ENCODE measurements around the gene FSTL4. TPM values are rescaled to one million over a fixed set of nuclear protein-coding genes. Genes with fewer than 3 reads are reported as not detected.

FSTL4 gene
- total RNA-seq, 1 experiment from 2014 or later = 0.12 TPM

DNA sequence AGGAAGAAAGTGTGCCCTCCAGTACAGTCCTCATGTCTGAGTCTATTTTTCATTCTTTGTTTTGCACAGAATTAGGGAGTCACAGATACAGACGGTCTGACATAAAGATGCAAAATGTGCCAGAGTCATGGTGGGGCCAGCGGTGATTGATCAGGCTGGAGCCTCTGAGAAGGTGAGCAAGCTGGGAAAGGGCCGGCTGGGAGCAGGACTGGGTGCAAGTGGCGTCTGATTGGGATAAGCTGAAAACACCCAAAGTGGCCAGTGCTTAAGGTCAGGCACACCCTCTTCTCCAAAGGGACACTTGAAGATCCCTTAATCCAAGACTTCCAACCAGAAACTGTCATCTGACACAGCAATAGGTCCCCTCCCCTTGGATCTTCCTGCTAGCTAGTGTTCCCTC lies 32.6 kb downstream of the FSTL4 start:
- TF ChIP-seq, protein P1, sequence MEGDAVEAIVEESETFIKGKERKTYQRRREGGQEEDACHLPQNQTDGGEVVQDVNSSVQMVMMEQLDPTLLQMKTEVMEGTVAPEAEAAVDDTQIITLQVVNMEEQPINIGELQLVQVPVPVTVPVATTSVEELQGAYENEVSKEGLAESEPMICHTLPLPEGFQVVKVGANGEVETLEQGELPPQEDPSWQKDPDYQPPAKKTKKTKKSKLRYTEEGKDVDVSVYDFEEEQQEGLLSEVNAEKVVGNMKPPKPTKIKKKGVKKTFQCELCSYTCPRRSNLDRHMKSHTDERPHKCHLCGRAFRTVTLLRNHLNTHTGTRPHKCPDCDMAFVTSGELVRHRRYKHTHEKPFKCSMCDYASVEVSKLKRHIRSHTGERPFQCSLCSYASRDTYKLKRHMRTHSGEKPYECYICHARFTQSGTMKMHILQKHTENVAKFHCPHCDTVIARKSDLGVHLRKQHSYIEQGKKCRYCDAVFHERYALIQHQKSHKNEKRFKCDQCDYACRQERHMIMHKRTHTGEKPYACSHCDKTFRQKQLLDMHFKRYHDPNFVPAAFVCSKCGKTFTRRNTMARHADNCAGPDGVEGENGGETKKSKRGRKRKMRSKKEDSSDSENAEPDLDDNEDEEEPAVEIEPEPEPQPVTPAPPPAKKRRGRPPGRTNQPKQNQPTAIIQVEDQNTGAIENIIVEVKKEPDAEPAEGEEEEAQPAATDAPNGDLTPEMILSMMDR (IDR thresholded peaks at IDR 0.05; ENCODE audit: unreplicated experiment) = no peak
- H3K9me3 Mint-ChIP-seq (ENCODE audit: unreplicated experiment) = peaks cover 5% of the 10 kb centered on the region
- H3K4me3 Mint-ChIP-seq (ENCODE audit: unreplicated experiment) = no peak overlapping the region
- POLR2A ChIA-PET = interaction anchor here (0.5 to 0.7 kb wide), 2 partner anchors 103 to 128 kb away, joined by 3 to 4 read pairs; no protein-coding TSS in a partner anchor
- CTCF ChIA-PET = interaction anchor here (1.2 to 1.3 kb wide), 2 partner anchors 27 to 289 kb away, joined by 3 to 6 read pairs; no protein-coding TSS in a partner anchor
- intact Hi-C loops (cut with micrococcal nuclease) = no loop called here
- peaks cover 80% of the 10 kb centered on the region for H3K27me3 Mint-ChIP-seq (ENCODE audit: insufficient read depth, unreplicated experiment)
- BruUV-seq (replicated peaks) = no TSS peak
- H3K4me1 Mint-ChIP-seq (ENCODE audit: insufficient read depth, unreplicated experiment) = no peaks in the 10 kb centered on the region
- no peak overlapping the region for H3K27ac Mint-ChIP-seq (ENCODE audit: low read depth, unreplicated experiment)
- H3K36me3 Mint-ChIP-seq (ENCODE audit: insufficient read depth, unreplicated experiment) = no peaks in the 10 kb centered on the region
- DNase-seq (ENCODE audit: unreplicated experiment) = no peak

DNA sequence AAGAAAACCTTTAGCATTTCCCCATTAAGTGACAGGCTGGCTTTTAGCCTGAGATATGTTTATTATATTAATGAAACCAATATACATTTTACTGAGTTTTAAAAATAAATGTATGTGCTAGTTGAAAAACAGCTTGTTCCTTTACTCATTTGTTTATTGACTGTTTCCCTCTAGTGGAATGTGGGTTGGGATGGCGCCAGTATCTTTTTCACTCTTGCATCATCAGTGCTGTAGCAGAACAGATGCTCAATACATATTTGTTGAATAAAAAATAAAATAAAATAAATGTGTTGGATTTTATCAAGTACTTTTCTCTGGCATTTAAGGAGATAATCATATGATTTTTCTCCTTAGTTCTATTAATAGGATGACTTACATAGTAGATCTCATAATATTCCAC lies 43.0 kb downstream of the FSTL4 start:
- ChIA-PET POLR2A (interaction anchor here (1.3 kb wide), 1 partner anchor 12 kb away, joined by 4 read pairs; no protein-coding TSS in a partner anchor), CTCF (interaction anchor here (0.6 to 2.0 kb wide), 7 partner anchors 10 to 1898 kb away, joined by 3 to 7 read pairs (median 4); no protein-coding TSS in a partner anchor)
- TF ChIP-seq, protein P1 (IDR thresholded peaks at IDR 0.05; ENCODE audit: unreplicated experiment) = no peak
- Mint-ChIP-seq H3K36me3 (ENCODE audit: insufficient read depth, unreplicated experiment) (no peaks in the 10 kb centered on the region), H3K4me3 (ENCODE audit: unreplicated experiment) (no peak overlapping the region), H3K27ac (ENCODE audit: low read depth, unreplicated experiment) (no peak overlapping the region), H3K4me1 (ENCODE audit: insufficient read depth, unreplicated experiment) (no peaks in the 10 kb centered on the region), H3K27me3 (ENCODE audit: insufficient read depth, unreplicated experiment) (peaks cover 86% of the 10 kb centered on the region), H3K9me3 (ENCODE audit: unreplicated experiment) (peaks cover 16% of the 10 kb centered on the region)
- BruUV-seq (replicated peaks) = no TSS peak
- DNase-seq (ENCODE audit: unreplicated experiment) = peak; percentile 47
- intact Hi-C loops (cut with micrococcal nuclease) = no loop called here

DNA sequence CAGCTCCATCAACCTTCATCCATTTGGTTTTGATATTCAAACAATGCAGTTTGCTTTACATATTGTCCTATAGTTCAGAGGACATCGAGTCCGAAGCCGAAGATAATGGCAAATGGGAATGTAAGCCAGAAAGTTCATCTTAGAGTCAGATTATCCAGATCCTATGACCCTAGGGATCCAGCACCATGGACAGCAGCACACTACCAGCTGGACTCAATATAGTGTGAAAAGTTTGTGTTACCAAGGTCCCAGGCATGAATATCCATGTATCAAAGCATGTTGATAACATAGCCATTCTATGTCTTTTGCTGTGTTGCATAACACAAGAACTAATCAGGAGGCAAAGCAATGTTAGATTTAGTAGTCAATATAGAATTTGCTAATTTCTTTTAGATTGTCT lies 46.3 kb downstream of the FSTL4 start:
- peaks cover 81% of the 10 kb centered on the region for H3K27me3 Mint-ChIP-seq (ENCODE audit: insufficient read depth, unreplicated experiment)
- intact Hi-C loops (cut with micrococcal nuclease) = no loop called here
- no peaks in the 10 kb centered on the region for H3K9me3 Mint-ChIP-seq (ENCODE audit: unreplicated experiment)
- no TSS peak for BruUV-seq (replicated peaks)
- H3K27ac Mint-ChIP-seq (ENCODE audit: low read depth, unreplicated experiment) = no peak overlapping the region
- H3K4me3 Mint-ChIP-seq (ENCODE audit: unreplicated experiment) = no peak overlapping the region
- ChIA-PET CTCF (interaction anchor here (0.5 kb wide), 1 partner anchor 389 kb away, joined by 5 read pairs; no protein-coding TSS in a partner anchor), POLR2A (no interaction called here)
- H3K4me1 Mint-ChIP-seq (ENCODE audit: insufficient read depth, unreplicated experiment) = no peaks in the 10 kb centered on the region
- H3K36me3 Mint-ChIP-seq (ENCODE audit: insufficient read depth, unreplicated experiment) = no peaks in the 10 kb centered on the region
- peak; percentile 72 for DNase-seq (ENCODE audit: unreplicated experiment)
- TF ChIP-seq, protein P1 (IDR thresholded peaks at IDR 0.05; ENCODE audit: unreplicated experiment) = no peak

DNA sequence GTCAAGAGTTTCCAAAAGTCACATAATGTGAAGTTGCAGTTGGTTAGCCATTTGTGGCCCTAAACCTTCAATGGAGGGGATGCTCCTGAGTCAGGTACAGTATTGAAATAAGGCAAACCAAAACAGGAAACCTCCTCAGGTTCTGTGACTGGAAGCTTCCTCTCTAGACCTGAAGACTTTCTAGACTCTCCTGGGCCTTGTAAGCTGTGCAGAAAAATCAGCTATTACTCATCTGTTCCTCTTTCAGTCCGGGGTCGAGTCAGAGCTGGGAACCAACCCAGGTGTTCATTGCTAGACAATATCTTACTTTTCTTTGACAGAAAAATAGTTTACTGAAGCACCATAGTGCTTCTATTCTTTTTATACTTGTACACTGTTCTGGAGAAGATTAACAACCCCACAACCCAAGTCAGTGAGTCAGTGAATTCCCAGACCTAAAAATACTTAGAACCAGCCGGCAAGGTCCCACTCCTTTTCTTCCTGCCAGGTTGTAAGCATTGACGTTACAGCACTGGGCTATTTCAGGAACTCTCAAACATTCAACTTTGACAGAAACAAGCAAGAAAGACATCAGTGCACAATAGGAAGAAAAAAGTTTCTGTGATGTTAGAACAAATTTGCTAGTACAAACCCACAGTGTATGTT lies 47.3 kb downstream of the FSTL4 start:
- DNase-seq (ENCODE audit: unreplicated experiment) = no peak
- CTCF ChIA-PET = no interaction called here
- no peaks in the 10 kb centered on the region for H3K4me1 Mint-ChIP-seq (ENCODE audit: insufficient read depth, unreplicated experiment)
- H3K27ac Mint-ChIP-seq (ENCODE audit: low read depth, unreplicated experiment) = no peak overlapping the region
- TF ChIP-seq, protein P1 (IDR thresholded peaks at IDR 0.05; ENCODE audit: unreplicated experiment) = no peak
- H3K4me3 Mint-ChIP-seq (ENCODE audit: unreplicated experiment) = no peak overlapping the region
- peaks cover 73% of the 10 kb centered on the region for H3K27me3 Mint-ChIP-seq (ENCODE audit: insufficient read depth, unreplicated experiment)
- intact Hi-C loops (cut with micrococcal nuclease) = no loop called here
- no peaks in the 10 kb centered on the region for H3K9me3 Mint-ChIP-seq (ENCODE audit: unreplicated experiment)
- POLR2A ChIA-PET = no interaction called here
- no peaks in the 10 kb centered on the region for H3K36me3 Mint-ChIP-seq (ENCODE audit: insufficient read depth, unreplicated experiment)
- no TSS peak for BruUV-seq (replicated peaks)
